HepG2 (cell line): Measurements from ENCODE around the gene CRABP1. TPM values are rescaled to one million over a fixed set of nuclear protein-coding genes. Genes with fewer than 3 reads are reported as not detected.

ENCODE experiments used
- HNF4A ChIP-seq: sonication (generic); formaldehyde crosslinking; IDR thresholded peaks from 2 replicates; pipeline ENCODE4 v1.4.0; 2020; ENCODE audit warnings: missing genetic modification reagents
- MAFK ChIP-seq, 2 experiments: IDR thresholded peaks in 1 of 2; conservative IDR thresholded peaks in 1 of 2; 2 replicates each; pipeline ENCODE4 v1.6.1; 2011; ENCODE audit warnings: improper control_type of control experiment in 2 of 2, low read length in 2 of 2
- RAD21 ChIP-seq: fragments of 450-650 bp; formaldehyde crosslinking; IDR thresholded peaks from 2 replicates; pipeline ENCODE4 v1.5.0; 2020; ENCODE audit warnings: mild to moderate bottlenecking
- STAG1 ChIP-seq: sonication (generic); formaldehyde crosslinking; IDR thresholded peaks from 2 replicates; pipeline ENCODE4 v1.4.0; 2020; ENCODE audit warnings: missing genetic modification reagents
- polyA plus RNA-seq, 8 experiments: library from polyadenylated mRNA; depleted of rRNA in 3 of 8; stranded (reverse) in 7 of 8; unstranded in 1 of 8; fragments of >200 nt; fragmentation: Illumina TruSeq in 4 of 8; extraction: Trizol in 4 of 8; gene quantifications; 2 replicates each; pipeline versions ENCODE4 v1.2.1 to v1.2.3, GENCODE V29; 2011 to 2016; ENCODE audit warnings: low read depth in 4 of 8, missing spikeins in 1 of 8, mixed read lengths in 1 of 8; ENCODE audit not compliant: insufficient read depth in 1 of 8
- total RNA-seq, 5 experiments: library from RNA; depleted of rRNA; stranded (reverse); fragments of >200 nt; fragmentation: Illumina TruSeq; extraction: Trizol; gene quantifications; 2 replicates each; pipeline ENCODE4 v1.2.3, GENCODE V29; 2016; ENCODE audit warnings: low read depth in 1 of 5
- TF ChIP-seq, protein P1 (sequence below): sonication (generic); formaldehyde crosslinking; IDR thresholded peaks from 2 replicates; pipeline ENCODE4 v1.5.1; 2020; ENCODE audit warnings: mild to moderate bottlenecking, missing genetic modification reagents, moderate library complexity
- TF ChIP-seq, protein P2 (sequence below): sonication (generic); formaldehyde crosslinking; IDR thresholded peaks from 2 replicates; pipeline ENCODE4 v1.4.0; 2020; ENCODE audit warnings: missing genetic modification reagents, borderline replicate concordance

The CRABP1 gene
- total and polyA plus RNA-seq, 2 of the 13 experiments (the other 11 are each of a cell fraction or from before 2014, with no cell fraction given) = not detected

DNA sequence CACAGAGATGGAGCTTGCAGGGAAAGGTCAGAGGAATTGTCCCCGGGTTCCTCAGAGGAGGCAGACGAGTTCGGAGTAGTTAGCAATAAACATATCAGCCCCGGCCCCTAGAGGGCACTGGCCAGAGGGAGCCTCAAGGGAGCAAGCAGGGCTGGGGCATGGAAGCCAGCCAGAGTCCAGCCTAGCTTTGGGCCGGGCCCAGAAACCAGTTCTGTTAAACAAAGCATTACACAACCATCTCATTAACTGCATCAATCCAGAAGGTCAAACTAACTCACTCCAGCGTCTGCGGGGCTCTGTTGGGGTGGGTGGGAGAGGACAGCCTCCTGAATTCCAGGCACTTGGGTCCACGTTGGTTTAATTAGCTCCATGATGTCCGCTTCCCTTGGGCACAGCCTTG, 56.8 kb downstream of the CRABP1 start (continued):
- TF ChIP-seq RAD21 (CRISPR knock-in tag) = 0 out of 2 replicates have a peak, but pooled peaks have one; percentile 28
- TF ChIP-seq, protein P1, sequence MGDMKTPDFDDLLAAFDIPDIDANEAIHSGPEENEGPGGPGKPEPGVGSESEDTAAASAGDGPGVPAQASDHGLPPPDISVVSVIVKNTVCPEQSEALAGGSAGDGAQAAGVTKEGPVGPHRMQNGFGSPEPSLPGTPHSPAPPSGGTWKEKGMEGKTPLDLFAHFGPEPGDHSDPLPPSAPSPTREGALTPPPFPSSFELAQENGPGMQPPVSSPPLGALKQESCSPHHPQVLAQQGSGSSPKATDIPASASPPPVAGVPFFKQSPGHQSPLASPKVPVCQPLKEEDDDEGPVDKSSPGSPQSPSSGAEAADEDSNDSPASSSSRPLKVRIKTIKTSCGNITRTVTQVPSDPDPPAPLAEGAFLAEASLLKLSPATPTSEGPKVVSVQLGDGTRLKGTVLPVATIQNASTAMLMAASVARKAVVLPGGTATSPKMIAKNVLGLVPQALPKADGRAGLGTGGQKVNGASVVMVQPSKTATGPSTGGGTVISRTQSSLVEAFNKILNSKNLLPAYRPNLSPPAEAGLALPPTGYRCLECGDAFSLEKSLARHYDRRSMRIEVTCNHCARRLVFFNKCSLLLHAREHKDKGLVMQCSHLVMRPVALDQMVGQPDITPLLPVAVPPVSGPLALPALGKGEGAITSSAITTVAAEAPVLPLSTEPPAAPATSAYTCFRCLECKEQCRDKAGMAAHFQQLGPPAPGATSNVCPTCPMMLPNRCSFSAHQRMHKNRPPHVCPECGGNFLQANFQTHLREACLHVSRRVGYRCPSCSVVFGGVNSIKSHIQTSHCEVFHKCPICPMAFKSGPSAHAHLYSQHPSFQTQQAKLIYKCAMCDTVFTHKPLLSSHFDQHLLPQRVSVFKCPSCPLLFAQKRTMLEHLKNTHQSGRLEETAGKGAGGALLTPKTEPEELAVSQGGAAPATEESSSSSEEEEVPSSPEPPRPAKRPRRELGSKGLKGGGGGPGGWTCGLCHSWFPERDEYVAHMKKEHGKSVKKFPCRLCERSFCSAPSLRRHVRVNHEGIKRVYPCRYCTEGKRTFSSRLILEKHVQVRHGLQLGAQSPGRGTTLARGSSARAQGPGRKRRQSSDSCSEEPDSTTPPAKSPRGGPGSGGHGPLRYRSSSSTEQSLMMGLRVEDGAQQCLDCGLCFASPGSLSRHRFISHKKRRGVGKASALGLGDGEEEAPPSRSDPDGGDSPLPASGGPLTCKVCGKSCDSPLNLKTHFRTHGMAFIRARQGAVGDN (CRISPR knock-in tag) = 0 out of 2 replicates have a peak, but pooled peaks have one; percentile 13
- TF ChIP-seq, protein P2, sequence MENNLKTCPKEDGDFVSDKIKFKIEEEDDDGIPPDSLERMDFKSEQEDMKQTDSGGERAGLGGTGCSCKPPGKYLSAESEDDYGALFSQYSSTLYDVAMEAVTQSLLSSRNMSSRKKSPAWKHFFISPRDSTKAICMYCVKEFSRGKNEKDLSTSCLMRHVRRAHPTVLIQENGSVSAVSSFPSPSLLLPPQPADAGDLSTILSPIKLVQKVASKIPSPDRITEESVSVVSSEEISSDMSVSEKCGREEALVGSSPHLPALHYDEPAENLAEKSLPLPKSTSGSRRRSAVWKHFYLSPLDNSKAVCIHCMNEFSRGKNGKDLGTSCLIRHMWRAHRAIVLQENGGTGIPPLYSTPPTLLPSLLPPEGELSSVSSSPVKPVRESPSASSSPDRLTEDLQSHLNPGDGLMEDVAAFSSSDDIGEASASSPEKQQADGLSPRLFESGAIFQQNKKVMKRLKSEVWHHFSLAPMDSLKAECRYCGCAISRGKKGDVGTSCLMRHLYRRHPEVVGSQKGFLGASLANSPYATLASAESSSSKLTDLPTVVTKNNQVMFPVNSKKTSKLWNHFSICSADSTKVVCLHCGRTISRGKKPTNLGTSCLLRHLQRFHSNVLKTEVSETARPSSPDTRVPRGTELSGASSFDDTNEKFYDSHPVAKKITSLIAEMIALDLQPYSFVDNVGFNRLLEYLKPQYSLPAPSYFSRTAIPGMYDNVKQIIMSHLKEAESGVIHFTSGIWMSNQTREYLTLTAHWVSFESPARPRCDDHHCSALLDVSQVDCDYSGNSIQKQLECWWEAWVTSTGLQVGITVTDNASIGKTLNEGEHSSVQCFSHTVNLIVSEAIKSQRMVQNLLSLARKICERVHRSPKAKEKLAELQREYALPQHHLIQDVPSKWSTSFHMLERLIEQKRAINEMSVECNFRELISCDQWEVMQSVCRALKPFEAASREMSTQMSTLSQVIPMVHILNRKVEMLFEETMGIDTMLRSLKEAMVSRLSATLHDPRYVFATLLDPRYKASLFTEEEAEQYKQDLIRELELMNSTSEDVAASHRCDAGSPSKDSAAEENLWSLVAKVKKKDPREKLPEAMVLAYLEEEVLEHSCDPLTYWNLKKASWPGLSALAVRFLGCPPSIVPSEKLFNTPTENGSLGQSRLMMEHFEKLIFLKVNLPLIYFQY (CRISPR knock-in tag) = peak; percentile 81
- TF ChIP-seq STAG1 (CRISPR knock-in tag) = peak; percentile 50
- 0 out of 4 replicates have a peak, but pooled peaks of 1 of the 2 experiments have one; percentile 12 for TF ChIP-seq MAFK (conservative IDR thresholded peaks at IDR 0.05 in 1 of 2, IDR thresholded peaks at IDR 0.05 in 1 of 2; ENCODE audit: low read length in 2 of 2)
- TF ChIP-seq HNF4A (CRISPR knock-in tag) = peak; percentile 40
- TF ChIP-seq, all 625 proteins: peak for 16
